Measurements from ENCODE around the gene EEF1AKMT3. TPM values are rescaled to one million over a fixed set of nuclear protein-coding genes. Genes with fewer than 3 reads are reported as not detected.

EEF1AKMT3 gene
- total and polyA plus RNA-seq, 9 of the 15 experiments (the other 6 are each of a cell fraction or from before 2014, with no cell fraction given), result 4.1 to 17.2 (median 7.9) TPM

- TF ChIP-seq, protein P1, sequence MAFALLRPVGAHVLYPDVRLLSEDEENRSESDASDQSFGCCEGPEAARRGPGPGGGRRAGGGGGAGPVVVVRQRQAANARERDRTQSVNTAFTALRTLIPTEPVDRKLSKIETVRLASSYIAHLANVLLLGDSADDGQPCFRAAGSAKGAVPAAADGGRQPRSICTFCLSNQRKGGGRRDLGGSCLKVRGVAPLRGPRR (CRISPR knock-in tag; IDR thresholded peaks at IDR 0.05), result no peak
- no peak for TF ChIP-seq NFYB (IDR thresholded peaks at IDR 0.05; ENCODE audit: extremely low read depth, insufficient read length)
- TF ChIP-seq, protein P2, sequence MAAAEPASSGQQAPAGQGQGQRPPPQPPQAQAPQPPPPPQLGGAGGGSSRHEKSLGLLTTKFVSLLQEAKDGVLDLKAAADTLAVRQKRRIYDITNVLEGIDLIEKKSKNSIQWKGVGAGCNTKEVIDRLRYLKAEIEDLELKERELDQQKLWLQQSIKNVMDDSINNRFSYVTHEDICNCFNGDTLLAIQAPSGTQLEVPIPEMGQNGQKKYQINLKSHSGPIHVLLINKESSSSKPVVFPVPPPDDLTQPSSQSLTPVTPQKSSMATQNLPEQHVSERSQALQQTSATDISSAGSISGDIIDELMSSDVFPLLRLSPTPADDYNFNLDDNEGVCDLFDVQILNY (CRISPR knock-in tag; IDR thresholded peaks at IDR 0.05), result no peak; the same call in 1 of the 2 replicates
- TF ChIP-seq POLR2G (IDR thresholded peaks at IDR 0.05; ENCODE audit: low read depth, low read length), result peak; percentile 99
- TF ChIP-seq ZNF263 (CRISPR knock-in tag; IDR thresholded peaks at IDR 0.05; ENCODE audit: borderline replicate concordance), result peak; percentile 81; the same call in 1 of the 2 replicates
- no peak for TF ChIP-seq ZNF766 (CRISPR knock-in tag; conservative IDR thresholded peaks at IDR 0.05)
- no peak for TF ChIP-seq PPARD (CRISPR knock-in tag; IDR thresholded peaks at IDR 0.05)
- TF ChIP-seq, protein P3, sequence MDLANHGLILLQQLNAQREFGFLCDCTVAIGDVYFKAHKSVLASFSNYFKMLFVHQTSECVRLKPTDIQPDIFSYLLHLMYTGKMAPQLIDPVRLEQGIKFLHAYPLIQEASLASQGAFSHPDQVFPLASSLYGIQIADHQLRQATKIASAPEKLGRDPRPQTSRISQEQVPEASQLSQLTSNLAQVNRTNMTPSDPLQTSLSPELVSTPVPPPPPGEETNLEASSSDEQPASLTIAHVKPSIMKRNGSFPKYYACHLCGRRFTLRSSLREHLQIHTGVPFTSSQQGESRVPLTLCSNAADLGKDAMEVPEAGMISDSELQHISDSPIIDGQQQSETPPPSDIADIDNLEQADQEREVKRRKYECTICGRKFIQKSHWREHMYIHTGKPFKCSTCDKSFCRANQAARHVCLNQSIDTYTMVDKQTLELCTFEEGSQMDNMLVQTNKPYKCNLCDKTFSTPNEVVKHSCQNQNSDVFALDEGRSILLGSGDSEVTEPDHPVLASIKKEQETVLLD (IDR thresholded peaks at IDR 0.05), result no peak
- peak in 1 of 2 experiments; percentile 71; a peak in 1 of 3 replicates for TF ChIP-seq CBX3 (IDR thresholded peaks at IDR 0.05; ENCODE audit: borderline replicate concordance in 1 of 2, low read length in 2 of 2)
- TF ChIP-seq CHD1 (IDR thresholded peaks at IDR 0.05; ENCODE audit: low read length), result peak; percentile 33
- TF ChIP-seq NONO (IDR thresholded peaks at IDR 0.05; ENCODE audit: low read depth in 2 of 2, low read length in 1 of 2), result no peak
- TF ChIP-seq ZNF23 (CRISPR knock-in tag; IDR thresholded peaks at IDR 0.05), result no peak
- peak; percentile 72 for TF ChIP-seq GMEB1 (CRISPR knock-in tag; IDR thresholded peaks at IDR 0.05)
- TF ChIP-seq KLF13 (tag; IDR thresholded peaks at IDR 0.05; ENCODE audit: borderline replicate concordance, low read depth), result peak; percentile 87; the same call in 1 of the 2 replicates
- peak; percentile 100 for TF ChIP-seq MNT (conservative IDR thresholded peaks at IDR 0.05)
- TF ChIP-seq HNRNPH1 (optimal IDR thresholded peaks at IDR 0.05; ENCODE audit: low read depth, low read length), result no peak
- no peak for TF ChIP-seq RBM34 (IDR thresholded peaks at IDR 0.05; ENCODE audit: borderline replicate concordance, insufficient read depth, low read length)
- TF ChIP-seq, protein P4, sequence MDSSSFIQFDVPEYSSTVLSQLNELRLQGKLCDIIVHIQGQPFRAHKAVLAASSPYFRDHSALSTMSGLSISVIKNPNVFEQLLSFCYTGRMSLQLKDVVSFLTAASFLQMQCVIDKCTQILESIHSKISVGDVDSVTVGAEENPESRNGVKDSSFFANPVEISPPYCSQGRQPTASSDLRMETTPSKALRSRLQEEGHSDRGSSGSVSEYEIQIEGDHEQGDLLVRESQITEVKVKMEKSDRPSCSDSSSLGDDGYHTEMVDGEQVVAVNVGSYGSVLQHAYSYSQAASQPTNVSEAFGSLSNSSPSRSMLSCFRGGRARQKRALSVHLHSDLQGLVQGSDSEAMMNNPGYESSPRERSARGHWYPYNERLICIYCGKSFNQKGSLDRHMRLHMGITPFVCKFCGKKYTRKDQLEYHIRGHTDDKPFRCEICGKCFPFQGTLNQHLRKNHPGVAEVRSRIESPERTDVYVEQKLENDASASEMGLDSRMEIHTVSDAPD (CRISPR knock-in tag; IDR thresholded peaks at IDR 0.05), result no peak
These were observed 20.4 kb upstream of the EEF1AKMT3 start, which contains the start of gene CDK4 (continued) for GRCh38 chr12:57751788-57752667.

Data from K562 (cell line).